Measurements from ENCODE around the gene ZNF714.

Gene ZNF714

GRCh38 chr19:21082011-21082975 lies at the start of gene ZNF714:
TSS of gene ZNF714 (plus strand) at chr19:21082203. CDS start at chr19:21098269, 16,066 bp downstream.
- no peak for TF ChIP-seq CTCF (IDR thresholded peaks at IDR 0.05; ENCODE audit: low read depth, low read length)
- no peak within 1 kb of the TSS for H3K4me3 ChIP-seq (ENCODE audit: low read depth, low read length)

DNA sequence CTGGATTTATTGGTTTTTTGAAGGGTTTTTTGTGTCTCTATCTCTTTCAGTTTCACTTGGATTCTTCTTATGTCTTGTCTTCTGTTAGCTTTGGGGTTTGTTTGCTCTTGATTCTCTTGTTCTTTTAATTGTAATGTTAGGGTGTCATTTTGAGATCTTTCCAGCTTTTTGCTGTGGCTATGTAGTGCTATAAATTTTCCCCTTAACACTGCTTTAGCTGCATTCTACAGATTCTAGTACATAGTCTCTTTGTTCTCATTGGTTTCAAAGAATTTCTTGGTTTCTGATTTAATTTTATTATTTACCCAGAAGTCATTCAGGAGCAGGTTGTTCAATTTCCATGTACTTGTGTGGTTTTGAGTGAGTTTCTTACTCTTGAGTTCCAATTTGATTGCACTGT lies 37.0 kb upstream of the ZNF714 start:
- H3K4me3 ChIP-seq (ENCODE audit: low read depth, low read length), result no peak overlapping the region
- no peak for TF ChIP-seq CTCF (IDR thresholded peaks at IDR 0.05; ENCODE audit: low read depth, low read length)

DNA sequence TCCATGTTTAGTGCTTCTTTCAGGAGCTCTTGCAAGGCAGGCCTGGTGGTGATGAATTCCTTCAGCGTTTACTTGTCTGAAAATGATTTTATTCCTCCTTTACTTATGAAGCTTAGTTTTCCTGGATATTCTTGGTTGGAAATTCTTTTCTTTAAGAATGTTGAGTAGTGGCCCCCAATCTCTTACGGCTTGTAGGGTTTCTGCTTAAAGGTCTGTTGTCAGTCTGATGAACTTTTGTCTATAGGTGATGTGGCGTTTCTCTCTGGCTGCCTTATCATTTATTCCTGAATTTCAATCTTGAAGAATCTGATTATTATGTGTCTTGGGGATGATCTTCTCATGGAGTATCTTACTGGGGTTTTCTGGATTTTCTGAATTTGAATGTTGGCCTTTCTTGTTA lies 35.5 kb upstream of the ZNF714 start:
- TF ChIP-seq CTCF (IDR thresholded peaks at IDR 0.05; ENCODE audit: low read depth, low read length), result no peak
- H3K4me3 ChIP-seq (ENCODE audit: low read depth, low read length), result no peak overlapping the region

- H3K4me3 ChIP-seq (ENCODE audit: low read depth, low read length), result no peak overlapping the region
- no peak for TF ChIP-seq CTCF (IDR thresholded peaks at IDR 0.05; ENCODE audit: low read depth, low read length)
Observed at GRCh38 chr19:21047716-21048115, 34.3 kb upstream of the ZNF714 start.

DNA sequence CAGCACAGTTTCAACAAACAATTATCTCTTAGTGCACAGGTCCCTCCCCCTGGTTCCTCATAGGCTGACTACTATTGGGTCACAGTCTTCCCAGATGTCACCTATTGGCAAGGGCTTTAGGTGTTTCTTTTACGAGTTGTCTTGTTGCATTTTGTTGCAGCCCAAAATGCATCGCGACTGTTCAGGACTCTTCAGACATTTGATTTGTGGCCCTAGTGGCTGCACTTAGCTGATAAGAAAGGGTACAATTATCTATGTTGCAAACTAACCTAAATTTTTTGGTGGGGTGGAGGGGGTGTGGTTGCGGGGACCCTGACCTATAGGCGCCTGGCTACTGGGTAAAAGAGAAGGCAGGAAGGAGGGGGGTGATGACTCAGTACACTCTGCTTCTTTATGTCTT lies 29.1 kb upstream of the ZNF714 start:
- no peak overlapping the region for H3K4me3 ChIP-seq (ENCODE audit: low read depth, low read length)
- TF ChIP-seq CTCF (IDR thresholded peaks at IDR 0.05; ENCODE audit: low read depth, low read length), result no peak

GRCh38 chr19:21065336-21065735 lies 16.7 kb upstream of the ZNF714 start:
- H3K4me3 ChIP-seq (ENCODE audit: low read depth, low read length), result no peak overlapping the region
- no peak for TF ChIP-seq CTCF (IDR thresholded peaks at IDR 0.05; ENCODE audit: low read depth, low read length)

- no peak overlapping the region for H3K4me3 ChIP-seq (ENCODE audit: low read depth, low read length)
- TF ChIP-seq CTCF (IDR thresholded peaks at IDR 0.05; ENCODE audit: low read depth, low read length), result no peak
Observed at GRCh38 chr19:21084343-21084742, 2.3 kb downstream of the ZNF714 start.
